Activated CD8-positive, alpha-beta T cell treated with anti-CD3 and anti-CD28 coated beads, Interleukin-2, amount 10 ng/mL, durations not matched to agents 7 days and 5 days (primary cell): ENCODE measurements around the gene PYGM. TPM values are rescaled to one million over a fixed set of nuclear protein-coding genes. Genes with fewer than 3 reads are reported as not detected.

ENCODE experiments used
- ATAC-seq: fragments of 150-1000 bp; cut with Tn5 transposase; one replicate; pipeline ENCODE4 v1.10.0; 2021; ENCODE audit warnings: moderate library complexity
- CTCF ChIA-PET: fragments of 350-600 bp; sonication (Branson Sonifier 250); formaldehyde crosslinking; loops from one replicate; lab custom pipeline; 2021; ENCODE audit warnings: antibody characterized with exemption; lab: Charles Lee
- POLR2A ChIA-PET: fragments of 350-600 bp; sonication (Branson Sonifier 250); formaldehyde crosslinking; loops from one replicate; lab custom pipeline; 2021; ENCODE audit warnings: antibody characterized with exemption; lab: Charles Lee
- DNase-seq: peaks from one replicate; pipeline ENCODE4 v3.0.0-alpha.2; 2020
- H3K27ac Mint-ChIP-seq: one replicate; pipeline ENCODE4 v1.8.0; 2021; ENCODE audit warnings: mild to moderate bottlenecking, mixed read lengths
- H3K27me3 Mint-ChIP-seq: one replicate; pipeline ENCODE4 v1.8.0; 2021; ENCODE audit warnings: low read depth, mixed read lengths
- H3K36me3 Mint-ChIP-seq: one replicate; pipeline ENCODE4 v1.8.0; 2021; ENCODE audit warnings: low read depth, mixed read lengths
- H3K4me1 Mint-ChIP-seq: one replicate; pipeline ENCODE4 v1.8.0; 2021; ENCODE audit warnings: low read depth, mixed read lengths
- H3K4me3 Mint-ChIP-seq: one replicate; pipeline ENCODE4 v1.8.0; 2021; ENCODE audit warnings: mild to moderate bottlenecking, mixed read lengths
- H3K9me3 Mint-ChIP-seq: one replicate; pipeline ENCODE4 v1.8.0; 2022; ENCODE audit warnings: mixed read lengths; ENCODE audit not compliant: insufficient read depth
- total RNA-seq, 2 experiments: library from RNA; stranded (reverse); gene quantifications; one replicate each; pipeline ENCODE4 v1.2.3, GENCODE V29; 2021

The PYGM gene
- total RNA-seq, 2 experiments from 2014 or later, result 2.9 to 4.7 TPM

- H3K9me3 Mint-ChIP-seq, result no peaks in the 10 kb centered on the region
- peaks cover 45% of the 10 kb centered on the region for H3K4me1 Mint-ChIP-seq
- DNase-seq, result peak; percentile 94
- CTCF ChIA-PET, result interaction anchor here (0.9 to 11.9 kb wide), 19 partner anchors 8 to 105 kb away, joined by 3 to 149 read pairs (median 7); partner anchors contain the start of genes CDC42BPG, PYGM and SF1
- POLR2A ChIA-PET, result interaction anchor here (0.5 to 6.0 kb wide), 15 partner anchors 9 to 1565 kb away, joined by 3 to 102 read pairs (median 6); partner anchors contain the start of genes MEN1, PYGM, SF1 and TRMT112
- ATAC-seq, result peak; percentile 48
- no peaks in the 10 kb centered on the region for H3K27me3 Mint-ChIP-seq
- H3K27ac Mint-ChIP-seq, result peak within 1 kb of the TSS; percentile 85
- H3K36me3 Mint-ChIP-seq, result peaks cover 32% of the 10 kb centered on the region
- H3K4me3 Mint-ChIP-seq, result peak within 1 kb of the TSS; percentile 84
Observed at GRCh38 chr11:64743591-64744543, 15.9 kb downstream of the PYGM start, which contains the start of gene RASGRP2. RASGRP2 (minus strand) TSS chr11:64744142; CDS start chr11:64742866, 1,276 bp downstream.

GRCh38 chr11:64742889-64743590 is 16.7 kb downstream of the PYGM start:
- H3K9me3 Mint-ChIP-seq, result no peaks in the 10 kb centered on the region
- peaks cover 42% of the 10 kb centered on the region for H3K4me1 Mint-ChIP-seq
- H3K4me3 Mint-ChIP-seq, result peak overlapping the region; percentile 84
- ChIA-PET CTCF (interaction anchor here (0.7 to 11.9 kb wide), 18 partner anchors 9 to 106 kb away, joined by 3 to 149 read pairs (median 5); partner anchors contain the start of genes CDC42BPG, PYGM and SF1), POLR2A (interaction anchor here (1.0 to 6.0 kb wide), 8 partner anchors 21 to 67 kb away, joined by 4 to 102 read pairs (median 12); partner anchors contain the start of genes MEN1 and SF1)
- H3K36me3 Mint-ChIP-seq, result peaks cover 32% of the 10 kb centered on the region
- H3K27me3 Mint-ChIP-seq, result no peaks in the 10 kb centered on the region
- ATAC-seq, result peak; percentile 24
- H3K27ac Mint-ChIP-seq, result no peak overlapping the region
- peak; percentile 78 for DNase-seq

- no peaks in the 10 kb centered on the region for H3K9me3 Mint-ChIP-seq
- DNase-seq, result peak; percentile 57
- peaks cover 36% of the 10 kb centered on the region for H3K4me1 Mint-ChIP-seq
- H3K27ac Mint-ChIP-seq, result no peak overlapping the region
- no peaks in the 10 kb centered on the region for H3K27me3 Mint-ChIP-seq
- POLR2A ChIA-PET, result interaction anchor here (0.6 to 6.0 kb wide), 4 partner anchors 22 to 37 kb away, joined by 3 to 102 read pairs (median 21); partner anchors contain the start of gene SF1
- CTCF ChIA-PET, result interaction anchor here (0.7 to 11.9 kb wide), 14 partner anchors 9 to 106 kb away, joined by 3 to 149 read pairs (median 8); partner anchors contain the start of genes CDC42BPG, PYGM and SF1
- H3K36me3 Mint-ChIP-seq, result peaks cover 33% of the 10 kb centered on the region
- peak; percentile 1 for ATAC-seq
- H3K4me3 Mint-ChIP-seq, result peak overlapping the region; percentile 72
Observed at GRCh38 chr11:64742087-64742888, 17.5 kb downstream of the PYGM start.

GRCh38 chr11:64741375-64742086 is 18.2 kb downstream of the PYGM start:
- Mint-ChIP-seq H3K36me3 (peaks cover 38% of the 10 kb centered on the region), H3K4me3 (peak overlapping the region; percentile 72), H3K27me3 (no peaks in the 10 kb centered on the region), H3K9me3 (no peaks in the 10 kb centered on the region), H3K27ac (no peak overlapping the region), H3K4me1 (peaks cover 29% of the 10 kb centered on the region)
- ATAC-seq, result no peak
- DNase-seq, result no peak
- ChIA-PET CTCF (interaction anchor here (1.4 to 11.9 kb wide), 7 partner anchors 8 to 103 kb away, joined by 4 to 149 read pairs (median 11); partner anchors contain the start of genes CDC42BPG, PYGM and SF1), POLR2A (interaction anchor here (0.6 kb wide), 1 partner anchor 27 kb away, joined by 3 read pairs; no protein-coding TSS in a partner anchor)

DNA sequence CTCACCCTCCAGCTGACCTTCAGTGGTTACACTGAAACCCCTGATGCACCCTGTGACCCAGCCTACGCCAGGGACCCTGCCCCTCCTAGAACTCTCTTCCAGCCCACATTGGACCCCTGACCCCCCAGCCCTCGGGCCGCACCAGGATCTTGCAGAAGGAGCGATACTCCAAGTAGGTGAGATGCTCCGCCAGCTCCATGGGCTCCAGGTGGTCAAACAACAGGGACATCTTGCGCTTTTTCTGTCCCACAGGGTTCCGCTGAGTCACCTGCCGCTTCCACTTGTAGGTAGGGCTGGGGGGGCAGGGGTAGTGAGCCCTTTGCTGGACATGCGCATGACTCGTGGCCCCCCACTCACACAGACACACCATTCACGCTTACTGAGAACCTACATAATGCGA is 19.9 kb downstream of the PYGM start:
- ChIA-PET CTCF (interaction anchor here (0.7 to 1.6 kb wide), 3 partner anchors 11 to 51 kb away, joined by 3 to 4 read pairs (median 3); no protein-coding TSS in a partner anchor), POLR2A (interaction anchor here (0.6 kb wide), 1 partner anchor 30 kb away, joined by 4 read pairs; no protein-coding TSS in a partner anchor)
- Mint-ChIP-seq H3K27me3 (no peaks in the 10 kb centered on the region), H3K9me3 (no peaks in the 10 kb centered on the region), H3K27ac (no peak overlapping the region), H3K4me3 (no peak overlapping the region), H3K4me1 (peaks cover 25% of the 10 kb centered on the region), H3K36me3 (peaks cover 45% of the 10 kb centered on the region)
- DNase-seq (no peak), ATAC-seq (no peak)

- Mint-ChIP-seq H3K36me3 (peaks cover 56% of the 10 kb centered on the region), H3K4me3 (no peak overlapping the region), H3K4me1 (peaks cover 17% of the 10 kb centered on the region), H3K27ac (no peak overlapping the region), H3K9me3 (no peaks in the 10 kb centered on the region), H3K27me3 (no peaks in the 10 kb centered on the region)
- POLR2A ChIA-PET, result no interaction called here
- ATAC-seq, result no peak
- CTCF ChIA-PET, result no interaction called here
- DNase-seq, result no peak
Observed at GRCh38 chr11:64736654-64737053, 23.1 kb downstream of the PYGM start.

- ChIA-PET CTCF (interaction anchor here (0.8 to 0.9 kb wide), 2 partner anchors 8 to 47 kb away, joined by 3 to 6 read pairs; partner anchors contain the start of gene RASGRP2), POLR2A (interaction anchor here (1.9 kb wide), 1 partner anchor 9 kb away, joined by 6 read pairs; the partner anchor contains the start of gene RASGRP2)
- no peaks in the 10 kb centered on the region for H3K27me3 Mint-ChIP-seq
- H3K4me3 Mint-ChIP-seq, result no peak overlapping the region
- ATAC-seq (no peak), DNase-seq (no peak)
- no peak overlapping the region for H3K27ac Mint-ChIP-seq
- peaks cover 9% of the 10 kb centered on the region for H3K4me1 Mint-ChIP-seq
- H3K9me3 Mint-ChIP-seq, result no peaks in the 10 kb centered on the region
- peaks cover 57% of the 10 kb centered on the region for H3K36me3 Mint-ChIP-seq
Observed at GRCh38 chr11:64735725-64736259, 24.0 kb downstream of the PYGM start.

DNA sequence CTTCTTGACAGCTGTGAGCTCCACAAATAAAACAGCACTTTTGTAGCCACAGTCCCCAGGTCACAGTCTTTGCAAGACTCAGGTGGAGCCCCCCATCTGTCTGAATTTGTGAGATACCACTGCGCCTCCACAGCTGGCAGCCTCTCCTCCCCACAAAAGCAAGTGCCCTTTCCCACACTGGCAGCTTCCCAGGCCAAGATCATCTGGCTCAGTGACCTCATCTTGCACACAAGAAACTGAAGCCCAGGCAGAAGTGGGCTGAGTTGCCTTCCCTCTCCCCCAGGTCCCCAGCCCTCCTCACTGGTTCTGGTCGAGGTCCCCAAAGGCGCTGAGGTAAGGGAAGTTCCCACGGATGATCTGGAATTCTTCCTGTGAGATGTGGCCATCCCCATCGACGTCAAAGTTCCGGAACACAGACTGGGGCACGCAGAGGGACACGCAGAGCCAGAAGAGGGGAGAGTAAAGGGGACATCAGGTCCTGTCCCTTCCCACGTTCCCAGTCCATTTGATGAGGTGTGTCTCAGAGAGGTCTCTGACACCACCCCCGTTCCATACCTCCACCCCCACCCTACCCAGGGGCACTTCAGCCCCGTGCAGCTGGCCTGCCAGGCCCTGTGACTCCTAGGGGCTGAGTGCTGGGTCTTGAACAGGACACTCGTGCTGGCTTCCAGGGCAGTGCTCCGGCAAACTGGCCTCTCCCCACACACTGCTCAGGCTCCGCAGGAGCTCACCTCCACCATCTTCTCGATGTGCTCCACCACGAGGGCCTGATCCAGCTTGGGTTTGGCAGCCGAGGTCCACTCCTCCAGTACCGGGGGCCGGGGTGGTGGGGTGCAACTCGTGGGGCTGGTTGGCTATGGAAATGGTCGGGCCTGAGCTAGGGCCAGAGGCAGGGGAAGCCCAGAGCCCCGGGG is 24.7 kb downstream of the PYGM start:
- DNase-seq (no peak), ATAC-seq (no peak)
- no peak overlapping the region for H3K27ac Mint-ChIP-seq
- H3K27me3 Mint-ChIP-seq, result no peaks in the 10 kb centered on the region
- H3K36me3 Mint-ChIP-seq, result peaks cover 54% of the 10 kb centered on the region
- H3K4me3 Mint-ChIP-seq, result no peak overlapping the region
- no peaks in the 10 kb centered on the region for H3K9me3 Mint-ChIP-seq
- peaks cover 9% of the 10 kb centered on the region for H3K4me1 Mint-ChIP-seq
- CTCF ChIA-PET, result interaction anchor here (0.8 to 2.4 kb wide), 4 partner anchors 7 to 47 kb away, joined by 3 to 13 read pairs (median 7); partner anchors contain the start of gene RASGRP2
- POLR2A ChIA-PET, result interaction anchor here (1.9 kb wide), 1 partner anchor 10 kb away, joined by 6 read pairs; the partner anchor contains the start of gene RASGRP2

- no peaks in the 10 kb centered on the region for H3K27me3 Mint-ChIP-seq
- peaks cover 55% of the 10 kb centered on the region for H3K36me3 Mint-ChIP-seq
- ATAC-seq, result no peak
- H3K4me1 Mint-ChIP-seq, result peaks cover 11% of the 10 kb centered on the region
- H3K27ac Mint-ChIP-seq, result no peak overlapping the region
- POLR2A ChIA-PET, result no interaction called here
- H3K9me3 Mint-ChIP-seq, result no peaks in the 10 kb centered on the region
- DNase-seq, result no peak
- H3K4me3 Mint-ChIP-seq, result no peak overlapping the region
- CTCF ChIA-PET, result interaction anchor here (1.2 kb wide), 1 partner anchor 13 kb away, joined by 5 read pairs; the partner anchor contains the start of gene RASGRP2
Observed at GRCh38 chr11:64731601-64732000, 28.2 kb downstream of the PYGM start.
